Measurements from ENCODE around the gene OLFML3.

DNA sequence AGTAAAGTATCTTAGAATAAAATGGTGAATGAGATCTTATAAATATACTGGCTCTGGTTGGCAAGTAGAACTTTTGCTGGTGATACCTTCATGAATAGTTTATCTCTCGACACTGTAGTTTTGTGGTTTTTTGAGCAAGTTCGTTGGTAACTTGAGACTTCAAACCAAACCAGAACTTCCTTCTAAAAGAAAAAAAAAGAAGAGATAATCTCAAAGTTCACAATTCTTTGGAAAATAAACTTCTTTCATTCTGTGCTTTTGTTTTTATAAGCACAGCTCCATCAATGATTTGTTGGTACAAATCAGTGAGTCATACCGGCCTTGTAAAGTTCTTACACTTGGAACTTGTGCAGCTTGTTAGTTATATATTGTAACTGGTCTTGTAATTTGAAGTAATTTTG lies 47.8 kb upstream of the OLFML3 start:
- TF ChIP-seq, protein P1, sequence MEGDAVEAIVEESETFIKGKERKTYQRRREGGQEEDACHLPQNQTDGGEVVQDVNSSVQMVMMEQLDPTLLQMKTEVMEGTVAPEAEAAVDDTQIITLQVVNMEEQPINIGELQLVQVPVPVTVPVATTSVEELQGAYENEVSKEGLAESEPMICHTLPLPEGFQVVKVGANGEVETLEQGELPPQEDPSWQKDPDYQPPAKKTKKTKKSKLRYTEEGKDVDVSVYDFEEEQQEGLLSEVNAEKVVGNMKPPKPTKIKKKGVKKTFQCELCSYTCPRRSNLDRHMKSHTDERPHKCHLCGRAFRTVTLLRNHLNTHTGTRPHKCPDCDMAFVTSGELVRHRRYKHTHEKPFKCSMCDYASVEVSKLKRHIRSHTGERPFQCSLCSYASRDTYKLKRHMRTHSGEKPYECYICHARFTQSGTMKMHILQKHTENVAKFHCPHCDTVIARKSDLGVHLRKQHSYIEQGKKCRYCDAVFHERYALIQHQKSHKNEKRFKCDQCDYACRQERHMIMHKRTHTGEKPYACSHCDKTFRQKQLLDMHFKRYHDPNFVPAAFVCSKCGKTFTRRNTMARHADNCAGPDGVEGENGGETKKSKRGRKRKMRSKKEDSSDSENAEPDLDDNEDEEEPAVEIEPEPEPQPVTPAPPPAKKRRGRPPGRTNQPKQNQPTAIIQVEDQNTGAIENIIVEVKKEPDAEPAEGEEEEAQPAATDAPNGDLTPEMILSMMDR (conservative IDR thresholded peaks at IDR 0.05; ENCODE audit: low read length) = no peak
- no peak for TF ChIP-seq EZH2phosphoT487 (IDR thresholded peaks at IDR 0.05; ENCODE audit: borderline replicate concordance)

All from Loucy (cell line).